Aortic smooth muscle cell (primary cell): Measurements from ENCODE around the gene ZER1. TPM values are rescaled to one million over a fixed set of nuclear protein-coding genes. Genes with fewer than 3 reads are reported as not detected.

Experiments
- total RNA-seq: library from RNA; depleted of rRNA; stranded (reverse); fragments of >200 nt; gene quantifications from 2 replicates; pipeline ENCODE4 v1.2.3, GENCODE V29; 2014

Gene ZER1
- total RNA-seq = 16.4 and 22.1 TPM in 2 replicates

GRCh38 chr9:128771745-128772519 lies at the start of gene ZER1:
TSS of gene ZER1 (minus strand) at chr9:128771927. CDS start at chr9:128755565, 16,362 bp downstream.

GRCh38 chr9:128818099-128818838 lies 46.5 kb upstream of the ZER1 start, which contains the start of gene ENDOG:
TSS of gene ENDOG (plus strand) at chr9:128818500. CDS start at chr9:128818685, 185 bp downstream.

GRCh38 chr9:128786681-128787601 lies 15.2 kb upstream of the ZER1 start, which contains the start of gene TBC1D13:
TSS of gene TBC1D13 (plus strand) at chr9:128787253. CDS start at chr9:128787354, 101 bp downstream.

GRCh38 chr9:128723866-128724743 lies 47.6 kb downstream of the ZER1 start, which contains the start of gene ZDHHC12:
TSS of gene ZDHHC12 (minus strand) at chr9:128724127. CDS start at chr9:128724093, 34 bp downstream.

GRCh38 chr9:128702445-128702948 lies 69.2 kb downstream of the ZER1 start, which contains the start of gene PKN3:
TSS of gene PKN3 (plus strand) at chr9:128702503. CDS start at chr9:128702916, 413 bp downstream.

GRCh38 chr9:128688501-128689292 lies 83.0 kb downstream of the ZER1 start, which contains the start of gene SET:
TSS of gene SET (plus strand) at chr9:128689222. CDS start at chr9:128689583, 361 bp downstream.

Other genes starting within 250 kb of the ZER1 start
- 514 and 596 TPM in 2 replicates for gene SPTAN1, start 219.3 kb downstream of the ZER1 start, total RNA-seq
- gene DYNC2I2, start 115.1 kb downstream of the ZER1 start, total RNA-seq = 56.8 and 67.6 TPM in 2 replicates
- 652 and 693 TPM in 2 replicates for gene SET, start 82.7 kb downstream of the ZER1 start, total RNA-seq
- 2.8 TPM in 2 replicates for gene PKN3, start 69.4 kb downstream of the ZER1 start, total RNA-seq
- 23.3 and 27.0 TPM in 2 replicates for gene ZDHHC12, start 47.8 kb downstream of the ZER1 start, total RNA-seq
- gene TBC1D13, start 15.3 kb upstream of the ZER1 start, total RNA-seq = 10.2 and 10.9 TPM in 2 replicates
- 18.5 and 29.1 TPM in 2 replicates for gene ENDOG, start 46.6 kb upstream of the ZER1 start, total RNA-seq
- gene SPOUT1, start 57.9 kb upstream of the ZER1 start, total RNA-seq = 9.7 and 12.4 TPM in 2 replicates
- 7.6 and 10.3 TPM in 2 replicates for gene KYAT1, start 110.0 kb upstream of the ZER1 start, total RNA-seq
- 64.7 and 65.5 TPM in 2 replicates for gene LRRC8A, start 110.2 kb upstream of the ZER1 start, total RNA-seq
- 5.7 and 9.8 TPM in 2 replicates for gene PHYHD1, start 149.1 kb upstream of the ZER1 start, total RNA-seq
- gene DOLK, start 175.7 kb upstream of the ZER1 start, total RNA-seq = 28.4 and 30.3 TPM in 2 replicates
- gene NUP188, start 175.8 kb upstream of the ZER1 start, total RNA-seq = 28.2 and 44.8 TPM in 2 replicates